Measurements from ENCODE around the gene GLTP.

The GLTP gene

GRCh38 chr12:109925185-109925840, 45.0 kb upstream of the GLTP start:
- TF ChIP-seq CTCF (IDR thresholded peaks at IDR 0.05; ENCODE audit: low read depth, low read length), result no peak
- no peak overlapping the region for H3K4me3 ChIP-seq (replicated peaks in 1 of 2; ENCODE audit: low read depth in 2 of 2, low read length in 2 of 2)
- no peak for DNase-seq (ENCODE audit: low read depth in 2 of 2)

GRCh38 chr12:109923481-109924245, 43.3 kb upstream of the GLTP start:
- DNase-seq (ENCODE audit: low read depth in 2 of 2), result no peak
- no peak overlapping the region for H3K4me3 ChIP-seq (replicated peaks in 1 of 2; ENCODE audit: low read depth in 2 of 2, low read length in 2 of 2)
- TF ChIP-seq CTCF (IDR thresholded peaks at IDR 0.05; ENCODE audit: low read depth, low read length), result no peak

GRCh38 chr12:109923038-109923437, 42.7 kb upstream of the GLTP start:
- no peak for TF ChIP-seq CTCF (IDR thresholded peaks at IDR 0.05; ENCODE audit: low read depth, low read length)
- no peak for DNase-seq (ENCODE audit: low read depth in 2 of 2)
- H3K4me3 ChIP-seq (replicated peaks in 1 of 2; ENCODE audit: low read depth in 2 of 2, low read length in 2 of 2), result no peak overlapping the region

- no peak for DNase-seq (ENCODE audit: low read depth in 2 of 2)
- no peak for TF ChIP-seq CTCF (IDR thresholded peaks at IDR 0.05; ENCODE audit: low read depth, low read length)
These were observed 41.6 kb upstream of the GLTP start for GRCh38 chr12:109921982-109922381.

GRCh38 chr12:109920261-109920780, 40.0 kb upstream of the GLTP start:
- no peak for TF ChIP-seq CTCF (IDR thresholded peaks at IDR 0.05; ENCODE audit: low read depth, low read length)
- no peak overlapping the region for H3K4me3 ChIP-seq (replicated peaks in 1 of 2; ENCODE audit: low read depth in 2 of 2, low read length in 2 of 2)
- DNase-seq (ENCODE audit: low read depth in 2 of 2), result no peak

More at GRCh38 chr12:109921982-109922381, 41.6 kb upstream of the GLTP start:
- H3K4me3 ChIP-seq (replicated peaks in 1 of 2; ENCODE audit: low read depth in 2 of 2, low read length in 2 of 2), result no peak overlapping the region

GRCh38 chr12:109919456-109919855, 39.1 kb upstream of the GLTP start:
- TF ChIP-seq CTCF (IDR thresholded peaks at IDR 0.05; ENCODE audit: low read depth, low read length), result no peak
- peak in 1 of 2 donors; percentile 37 for DNase-seq (ENCODE audit: low read depth in 2 of 2)
- H3K4me3 ChIP-seq (replicated peaks in 1 of 2; ENCODE audit: low read depth in 2 of 2, low read length in 2 of 2), result no peak overlapping the region
